GM19351 (cell line): ENCODE measurements around the gene RRM2.

Source experiments
- ATAC-seq: cut with Tn5 transposase; IDR thresholded peaks from one replicate; pipeline ENCODE4 v1.9.1; 2021; ENCODE audit warnings: mild to moderate bottlenecking, moderate library complexity; ENCODE audit not compliant: unreplicated experiment

The RRM2 gene

DNA sequence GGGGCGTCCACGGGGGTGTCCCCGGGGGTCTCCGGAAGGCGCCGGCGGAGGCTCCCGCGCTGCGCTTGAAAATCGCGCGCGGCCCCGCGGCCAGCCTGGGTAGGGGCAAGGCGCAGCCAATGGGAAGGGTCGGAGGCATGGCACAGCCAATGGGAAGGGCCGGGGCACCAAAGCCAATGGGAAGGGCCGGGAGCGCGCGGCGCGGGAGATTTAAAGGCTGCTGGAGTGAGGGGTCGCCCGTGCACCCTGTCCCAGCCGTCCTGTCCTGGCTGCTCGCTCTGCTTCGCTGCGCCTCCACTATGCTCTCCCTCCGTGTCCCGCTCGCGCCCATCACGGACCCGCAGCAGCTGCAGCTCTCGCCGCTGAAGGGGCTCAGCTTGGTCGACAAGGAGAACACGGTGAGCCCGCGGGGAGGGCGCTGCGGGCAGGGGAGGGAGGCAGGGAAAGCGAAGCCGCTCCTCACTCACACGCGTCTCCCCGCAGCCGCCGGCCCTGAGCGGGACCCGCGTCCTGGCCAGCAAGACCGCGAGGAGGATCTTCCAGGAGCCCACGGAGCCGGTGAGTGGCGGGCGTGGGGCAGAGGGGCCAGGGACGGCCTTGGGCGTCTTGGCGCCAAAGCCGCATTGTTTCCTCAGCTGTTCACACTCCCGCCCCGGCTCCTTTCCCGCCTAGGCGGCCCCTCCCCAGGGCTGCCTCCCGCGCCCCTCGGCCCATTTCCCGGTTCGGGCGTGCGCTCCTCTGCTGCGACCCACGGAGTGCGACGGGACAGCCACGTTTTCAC lies at the start of gene RRM2:
Gene RRM2 (plus strand): TSS at position 240 of the 781 bp plus-strand sequence. CDS start 60 bp downstream, at position 300.
- ATAC-seq = peak; percentile 66

GRCh38 chr2:10073706-10074105 lies 48.8 kb upstream of the RRM2 start:
- ATAC-seq = no peak

GRCh38 chr2:10075101-10075500 lies 47.4 kb upstream of the RRM2 start:
- no peak for ATAC-seq

- ATAC-seq = no peak
Observed at GRCh38 chr2:10075571-10076209, 46.8 kb upstream of the RRM2 start.

DNA sequence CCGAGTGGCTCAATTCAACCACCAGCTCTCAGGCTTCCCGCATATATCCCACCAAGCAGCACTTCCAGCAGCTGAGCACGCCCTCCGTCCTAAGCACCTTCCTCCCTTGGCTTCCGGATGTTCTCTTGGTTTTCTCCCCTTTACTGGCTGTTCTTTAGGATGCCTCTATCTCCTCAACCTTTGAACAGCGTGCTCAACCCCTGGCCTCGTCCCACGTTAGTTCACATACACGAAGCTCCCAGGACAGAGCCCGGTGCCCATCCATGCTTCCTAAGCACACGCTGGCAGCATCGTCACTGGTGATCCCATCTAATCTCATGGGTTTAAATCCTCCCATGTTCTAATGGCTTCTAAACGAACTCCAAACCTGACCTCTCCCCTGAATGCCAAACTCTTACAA lies 46.0 kb upstream of the RRM2 start:
- ATAC-seq = no peak

GRCh38 chr2:10076988-10077527 lies 45.5 kb upstream of the RRM2 start:
- ATAC-seq = no peak

- no peak for ATAC-seq
Observed at GRCh38 chr2:10078001-10078400, 44.5 kb upstream of the RRM2 start.

GRCh38 chr2:10078704-10079265 lies 43.8 kb upstream of the RRM2 start:
- no peak for ATAC-seq

DNA sequence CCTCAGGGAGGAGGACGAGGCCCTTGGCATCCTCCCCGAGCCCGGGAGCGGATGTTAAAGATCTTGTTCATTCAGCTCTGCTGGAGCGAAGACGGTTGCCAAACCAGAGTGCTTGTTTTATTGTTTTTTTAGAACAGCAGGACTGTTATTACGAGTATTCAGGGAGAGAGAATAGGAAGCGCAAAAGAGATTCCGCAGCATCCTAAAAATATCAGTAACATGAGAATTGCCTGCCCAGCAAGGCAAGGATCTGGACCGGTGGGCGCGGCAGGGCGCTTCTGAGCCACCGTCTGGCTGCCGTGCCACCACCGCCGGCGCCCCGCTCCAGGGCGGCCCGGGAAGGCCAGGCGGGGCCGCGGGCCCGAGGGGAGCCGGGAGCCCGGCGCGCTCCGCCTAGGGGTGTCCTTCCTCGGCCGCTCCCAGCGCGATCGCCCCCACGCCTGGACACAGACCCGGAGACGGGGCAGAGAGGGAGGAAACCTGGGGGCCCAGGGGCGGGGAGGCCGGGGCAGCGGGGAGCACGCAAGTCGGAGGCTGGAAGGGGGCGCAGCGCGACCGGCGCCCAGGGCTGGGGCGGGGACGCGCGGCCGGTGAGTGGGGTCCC lies 43.2 kb upstream of the RRM2 start:
- ATAC-seq = no peak

- ATAC-seq = no peak
Observed at GRCh38 chr2:10079870-10080535, 42.5 kb upstream of the RRM2 start, which contains the start of gene CYS1. TSS of gene CYS1 (minus strand) at chr2:10080411. CDS start at chr2:10080223, 188 bp downstream.

DNA sequence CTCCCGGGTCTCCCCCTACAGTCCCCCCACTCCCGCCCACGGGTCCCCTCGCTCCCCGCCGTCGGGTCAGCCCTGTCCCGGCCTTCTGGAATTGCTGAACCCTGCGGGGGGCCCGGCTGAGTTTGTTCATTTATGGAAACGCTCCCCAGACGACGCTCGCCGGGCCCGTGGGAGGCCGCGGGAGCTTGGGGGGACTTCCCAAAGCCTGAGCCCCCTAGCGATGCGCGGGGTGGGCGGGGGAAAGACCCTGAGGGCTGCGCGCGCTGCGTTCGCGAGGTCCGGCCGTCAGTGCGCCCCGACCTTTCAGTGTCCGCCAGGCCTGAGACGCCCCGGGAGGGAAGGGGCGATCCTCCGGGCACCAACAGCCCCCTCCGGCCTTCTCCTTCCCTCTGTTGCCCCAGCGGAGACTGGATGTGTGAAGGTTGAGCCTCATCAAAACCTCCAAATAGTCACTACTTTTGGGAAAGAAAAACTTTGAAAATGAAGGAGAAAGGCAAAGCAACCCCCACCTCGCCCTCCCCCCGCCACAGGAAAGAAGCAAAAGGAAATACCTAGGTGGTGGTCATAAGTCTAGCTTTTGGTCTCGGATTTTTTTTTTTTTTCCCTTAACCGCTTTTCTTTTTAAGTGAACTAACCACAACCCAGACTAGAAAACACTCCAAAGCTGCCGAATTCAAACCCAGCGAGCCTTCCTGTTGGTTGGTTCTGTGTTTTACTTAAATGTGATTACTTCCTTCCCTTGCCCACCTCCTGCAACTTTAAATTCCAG lies 41.8 kb upstream of the RRM2 start:
- ATAC-seq = no peak

GRCh38 chr2:10083046-10083445 lies 39.5 kb upstream of the RRM2 start:
- no peak for ATAC-seq

GRCh38 chr2:10083692-10084211 lies 38.8 kb upstream of the RRM2 start:
- ATAC-seq = no peak

DNA sequence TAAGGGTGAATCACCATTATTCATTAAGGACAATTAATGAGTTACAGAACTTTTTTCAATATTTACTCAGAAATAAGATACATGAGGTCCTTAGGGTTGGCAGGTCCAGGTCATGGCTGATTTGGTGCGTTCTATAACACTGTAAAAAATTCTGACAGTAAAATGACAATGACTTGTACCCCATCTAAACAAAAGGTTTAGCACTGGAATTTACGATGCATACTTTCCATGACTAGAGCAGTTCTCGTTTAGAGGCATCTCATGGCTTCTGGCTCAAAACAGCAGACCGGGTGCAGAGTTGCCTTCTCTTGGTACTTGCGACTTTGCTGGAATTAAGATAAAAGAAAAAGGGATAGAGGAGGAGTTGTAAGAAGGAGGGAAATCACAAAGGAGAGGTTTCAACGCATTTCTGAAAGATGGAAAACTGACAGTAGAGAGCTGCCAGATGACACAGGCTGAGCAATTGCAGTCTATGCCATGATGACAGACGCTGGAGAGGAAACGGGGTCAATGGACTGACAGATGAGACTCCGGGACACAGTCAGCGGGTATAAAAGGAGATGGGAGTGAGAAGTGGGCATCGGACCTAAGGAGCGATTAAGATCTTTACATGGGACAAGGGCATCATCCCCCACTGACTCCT lies 38.2 kb upstream of the RRM2 start:
- no peak for ATAC-seq

- ATAC-seq = no peak
Observed at GRCh38 chr2:10085043-10085667, 37.4 kb upstream of the RRM2 start.

GRCh38 chr2:10085668-10086059 lies 36.9 kb upstream of the RRM2 start:
- no peak for ATAC-seq

DNA sequence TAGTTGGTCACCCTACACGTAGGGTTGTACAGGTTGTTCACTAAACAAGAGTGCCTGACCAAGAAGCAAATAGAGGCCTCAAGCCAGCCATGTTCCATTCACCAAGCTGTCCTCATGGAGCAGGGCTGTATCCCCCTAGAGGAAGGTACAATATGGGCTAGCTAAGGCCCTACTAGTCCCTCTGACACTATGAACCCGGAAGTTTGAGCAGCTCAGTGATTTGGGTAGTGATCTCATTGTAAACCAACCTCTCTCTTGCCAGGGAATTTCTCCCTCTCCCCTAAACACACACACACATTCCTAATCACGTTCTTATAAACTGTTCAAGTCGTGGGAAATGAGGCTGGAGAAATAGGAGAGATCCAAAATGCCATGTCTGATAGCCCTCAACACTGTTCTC lies 35.6 kb upstream of the RRM2 start:
- no peak for ATAC-seq

GRCh38 chr2:10087360-10087759 lies 35.2 kb upstream of the RRM2 start:
- ATAC-seq = no peak
